Esophagus muscularis mucosa (tissue), 3 donors: ENCODE measurements around the gene ZNF319.

Experiments
- POLR2A ChIP-seq: fragments of 450-650 bp; IDR thresholded peaks from one replicate; pipeline ENCODE4 v1.6.1; 2017; ENCODE audit warnings: antibody characterized with exemption, moderate library complexity, mild to moderate bottlenecking, low read depth
- POLR2AphosphoS5 ChIP-seq, 2 donors: sonication (generic); formaldehyde crosslinking; IDR thresholded peaks; one replicate each; pipeline ENCODE4 v1.6.1; 2017; ENCODE audit warnings: antibody characterized with exemption in 2 of 2
- TF ChIP-seq, protein P1 (sequence below), 3 experiments: fragments of 200-600 bp in 2 of 3; fragments of 450-650 bp in 1 of 3; sonication (generic) in 2 of 3; IDR thresholded peaks; one replicate each; pipeline ENCODE4 v1.5.1; 2017 to 2019; ENCODE audit warnings: antibody characterized with exemption in 3 of 3, mild to moderate bottlenecking in 2 of 3, moderate library complexity in 1 of 3

DNA sequence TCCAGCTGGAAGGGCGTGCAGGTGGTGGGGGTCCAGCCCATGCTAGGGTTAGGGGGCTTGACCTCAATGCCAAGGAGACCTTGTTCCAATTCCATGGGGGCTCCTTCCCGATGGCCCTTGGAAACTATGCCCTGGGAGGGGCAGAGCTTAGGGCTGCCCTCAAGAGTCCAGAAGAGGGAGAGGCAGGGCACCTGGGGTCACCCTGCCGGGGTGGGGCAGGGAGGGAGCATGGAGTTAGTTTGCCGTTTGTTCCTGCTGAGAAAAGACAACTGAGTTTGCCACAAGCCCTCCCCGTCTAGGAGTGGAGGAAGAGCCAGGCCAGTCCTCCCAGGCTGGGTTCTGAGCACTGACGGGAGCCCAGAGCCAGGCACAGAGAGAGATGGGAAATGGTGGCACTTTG, 46.5 kb upstream of the ZNF319 start:
- TF ChIP-seq, protein P1, sequence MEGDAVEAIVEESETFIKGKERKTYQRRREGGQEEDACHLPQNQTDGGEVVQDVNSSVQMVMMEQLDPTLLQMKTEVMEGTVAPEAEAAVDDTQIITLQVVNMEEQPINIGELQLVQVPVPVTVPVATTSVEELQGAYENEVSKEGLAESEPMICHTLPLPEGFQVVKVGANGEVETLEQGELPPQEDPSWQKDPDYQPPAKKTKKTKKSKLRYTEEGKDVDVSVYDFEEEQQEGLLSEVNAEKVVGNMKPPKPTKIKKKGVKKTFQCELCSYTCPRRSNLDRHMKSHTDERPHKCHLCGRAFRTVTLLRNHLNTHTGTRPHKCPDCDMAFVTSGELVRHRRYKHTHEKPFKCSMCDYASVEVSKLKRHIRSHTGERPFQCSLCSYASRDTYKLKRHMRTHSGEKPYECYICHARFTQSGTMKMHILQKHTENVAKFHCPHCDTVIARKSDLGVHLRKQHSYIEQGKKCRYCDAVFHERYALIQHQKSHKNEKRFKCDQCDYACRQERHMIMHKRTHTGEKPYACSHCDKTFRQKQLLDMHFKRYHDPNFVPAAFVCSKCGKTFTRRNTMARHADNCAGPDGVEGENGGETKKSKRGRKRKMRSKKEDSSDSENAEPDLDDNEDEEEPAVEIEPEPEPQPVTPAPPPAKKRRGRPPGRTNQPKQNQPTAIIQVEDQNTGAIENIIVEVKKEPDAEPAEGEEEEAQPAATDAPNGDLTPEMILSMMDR (IDR thresholded peaks at IDR 0.05), result no peak
- TF ChIP-seq POLR2AphosphoS5 (IDR thresholded peaks at IDR 0.05) (no peak), POLR2A (no peak)
